Endothelial cell of umbilical vein (primary cell): ENCODE results near the gene NGFR.

ENCODE experiments used
- POLR2A ChIP-seq: IDR thresholded peaks from 2 replicates; pipeline ENCODE4 v1.6.1; 2012; ENCODE audit warnings: low read depth, mild to moderate bottlenecking, control low read depth, low read length
- POLR2AphosphoS5 ChIP-seq: IDR thresholded peaks from 2 replicates; pipeline ENCODE4 v1.6.1; 2012; ENCODE audit warnings: low read depth, mild to moderate bottlenecking, control low read depth, low read length, moderate library complexity; ENCODE audit not compliant: insufficient read depth
- TF ChIP-seq, protein P1 (sequence below), 2 donors: IDR thresholded peaks; 1 replicate in 1 of 2; 2 replicates in 1 of 2; pipeline ENCODE4 v1.5.1; 2011; ENCODE audit warnings: low read length in 2 of 2, mild to moderate bottlenecking in 2 of 2, moderate library complexity in 2 of 2, control low read depth in 1 of 2, inconsistent platforms in 1 of 2, low read depth in 1 of 2; ENCODE audit not compliant: insufficient read depth in 1 of 2; ENCODE audit errors: extremely low read depth in 1 of 2

DNA sequence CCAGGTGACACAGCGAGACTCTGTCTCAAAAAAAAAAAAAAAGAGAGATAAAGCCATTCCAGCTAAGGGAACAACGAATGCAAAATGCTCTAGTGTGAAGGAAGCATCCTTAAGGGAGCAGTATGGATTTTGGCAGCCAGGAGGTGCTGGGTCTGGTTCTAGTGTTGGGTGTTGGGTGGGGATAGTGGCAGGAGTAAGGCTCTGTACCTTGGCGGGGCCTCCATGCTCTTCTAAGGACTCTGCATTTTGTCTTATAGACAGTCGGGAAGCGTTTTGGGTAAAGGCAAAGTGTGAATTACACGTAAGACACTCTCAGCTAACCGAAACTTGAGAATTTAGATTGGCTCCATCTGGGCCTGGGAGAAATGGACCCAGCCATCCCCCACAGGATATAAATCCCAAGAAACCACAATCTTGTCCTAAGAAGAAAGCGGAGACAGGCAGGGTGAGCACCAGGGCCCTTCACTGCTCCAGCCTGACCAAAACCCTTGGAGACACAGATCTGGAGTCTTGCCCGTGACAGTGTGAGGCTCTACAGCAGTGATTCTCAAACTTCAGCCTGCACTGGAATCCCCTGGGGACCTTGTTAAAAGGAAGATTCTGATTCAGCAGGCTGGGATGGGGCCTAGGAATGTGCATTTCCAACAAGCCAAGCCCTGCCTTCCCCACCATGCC is 47.3 kb upstream of the NGFR start:
- TF ChIP-seq POLR2A (no peak), POLR2AphosphoS5 (no peak)
- TF ChIP-seq, protein P1, sequence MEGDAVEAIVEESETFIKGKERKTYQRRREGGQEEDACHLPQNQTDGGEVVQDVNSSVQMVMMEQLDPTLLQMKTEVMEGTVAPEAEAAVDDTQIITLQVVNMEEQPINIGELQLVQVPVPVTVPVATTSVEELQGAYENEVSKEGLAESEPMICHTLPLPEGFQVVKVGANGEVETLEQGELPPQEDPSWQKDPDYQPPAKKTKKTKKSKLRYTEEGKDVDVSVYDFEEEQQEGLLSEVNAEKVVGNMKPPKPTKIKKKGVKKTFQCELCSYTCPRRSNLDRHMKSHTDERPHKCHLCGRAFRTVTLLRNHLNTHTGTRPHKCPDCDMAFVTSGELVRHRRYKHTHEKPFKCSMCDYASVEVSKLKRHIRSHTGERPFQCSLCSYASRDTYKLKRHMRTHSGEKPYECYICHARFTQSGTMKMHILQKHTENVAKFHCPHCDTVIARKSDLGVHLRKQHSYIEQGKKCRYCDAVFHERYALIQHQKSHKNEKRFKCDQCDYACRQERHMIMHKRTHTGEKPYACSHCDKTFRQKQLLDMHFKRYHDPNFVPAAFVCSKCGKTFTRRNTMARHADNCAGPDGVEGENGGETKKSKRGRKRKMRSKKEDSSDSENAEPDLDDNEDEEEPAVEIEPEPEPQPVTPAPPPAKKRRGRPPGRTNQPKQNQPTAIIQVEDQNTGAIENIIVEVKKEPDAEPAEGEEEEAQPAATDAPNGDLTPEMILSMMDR (IDR thresholded peaks at IDR 0.05; ENCODE audit: extremely low read depth in 1 of 2, insufficient read depth in 1 of 2, low read depth in 1 of 2, low read length in 2 of 2): no peak
